AML-193 (cell line): ENCODE results near the gene PITPNC1.
A peak's percentile ranks its signal among the peaks of the same experiment; 100 is the strongest.

ENCODE experiments used
- DNase-seq, 2 experiments: peaks; one replicate each; lab custom pipeline; 2025; lab: John Stamatoyannopoulos, UW

Gene PITPNC1

DNA sequence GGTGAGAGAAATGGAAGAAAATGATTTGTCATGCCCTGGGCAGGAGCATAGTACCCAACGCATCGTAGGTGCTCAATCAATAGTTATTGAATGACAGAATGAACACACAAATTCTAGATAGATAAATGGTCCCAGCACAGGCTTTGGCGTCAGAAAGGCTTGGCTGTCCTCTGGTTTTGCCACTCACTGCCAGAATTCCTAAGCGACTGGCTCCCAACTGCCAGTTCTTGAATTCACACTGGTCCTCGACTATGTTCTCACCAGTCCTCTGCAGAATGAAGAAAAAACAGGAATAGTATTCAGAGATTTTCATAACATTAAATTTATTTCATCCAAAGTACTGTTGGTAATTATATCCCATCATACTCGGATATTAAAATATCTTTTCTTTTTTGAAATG is 177.6 kb downstream of the PITPNC1 start:
- DNase-seq = no peak

DNA sequence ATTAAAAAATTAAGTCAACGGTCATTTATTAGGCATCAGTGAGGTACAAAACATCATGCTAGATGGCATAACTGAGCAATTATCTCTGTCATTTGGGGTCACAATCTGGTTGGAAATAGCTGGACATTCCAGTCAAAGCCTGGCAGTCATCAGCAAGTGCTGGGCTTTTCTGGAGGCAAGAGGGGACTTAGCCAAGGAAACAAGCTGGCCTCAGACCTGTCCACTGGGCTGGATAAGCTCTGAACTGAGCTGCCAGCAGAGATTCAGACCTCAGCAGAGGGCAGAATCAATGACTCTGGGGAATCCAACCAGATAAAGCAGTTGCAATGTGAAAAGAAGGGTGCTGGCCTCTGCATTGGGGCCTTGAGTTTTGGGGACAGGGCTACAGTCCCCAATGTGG is 178.8 kb downstream of the PITPNC1 start:
- no peak for DNase-seq

DNA sequence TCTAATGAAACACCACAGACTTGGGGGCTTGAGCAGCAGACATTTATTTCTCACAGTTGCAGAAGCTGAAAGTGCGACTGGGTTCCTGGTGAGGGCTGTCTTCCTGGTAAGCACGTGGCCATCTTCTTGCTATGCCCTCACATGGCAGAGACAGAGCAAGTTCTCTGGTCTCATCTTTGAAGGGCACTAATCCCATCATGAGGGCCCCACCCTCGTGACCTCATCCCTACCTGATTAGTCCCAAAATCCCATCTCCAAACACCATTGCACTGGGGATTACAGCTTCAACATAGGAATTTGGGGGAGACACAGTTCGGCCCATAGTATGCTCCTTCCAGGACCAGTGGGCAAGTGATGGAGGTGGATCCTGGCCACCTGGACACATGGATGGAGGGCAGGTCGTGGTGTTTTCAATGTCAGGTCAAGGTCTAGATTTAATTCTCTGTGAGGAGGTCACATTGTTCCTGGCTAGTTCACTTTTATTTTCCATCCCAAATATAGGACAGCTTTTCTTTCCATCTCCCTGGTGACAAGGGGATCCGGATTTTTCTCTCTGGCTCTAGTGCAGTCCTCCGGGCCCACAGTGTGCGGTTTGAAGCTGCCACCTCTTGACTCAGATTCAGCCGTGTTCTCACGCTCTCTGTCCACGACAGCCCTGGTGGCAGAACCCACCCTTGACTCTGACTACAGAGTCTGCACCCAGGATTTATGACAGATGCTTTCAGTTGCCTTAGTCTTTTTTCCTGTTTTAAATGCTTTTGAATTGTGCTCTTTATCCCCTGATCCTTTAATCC is 180.2 kb downstream of the PITPNC1 start:
- no peak for DNase-seq

DNA sequence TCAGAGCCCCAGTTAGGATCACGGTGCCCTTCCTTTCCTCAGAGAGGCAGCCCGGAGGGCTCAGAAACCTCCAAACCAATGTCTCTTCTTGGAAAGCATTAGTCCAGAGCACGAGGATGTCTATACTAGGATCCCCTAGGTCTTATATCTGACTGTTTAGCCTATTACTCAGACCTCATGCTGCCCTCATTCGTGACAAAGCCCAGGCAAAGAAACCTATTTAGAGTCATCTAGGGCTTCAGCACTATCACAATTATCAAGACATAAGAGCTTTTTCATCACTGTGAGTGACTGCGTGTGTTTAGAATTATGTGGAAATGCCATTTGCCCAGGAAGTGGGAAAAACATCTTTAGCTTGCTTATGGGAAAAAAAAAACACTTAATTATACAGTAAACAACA is 180.8 kb downstream of the PITPNC1 start:
- DNase-seq = no peak

DNA sequence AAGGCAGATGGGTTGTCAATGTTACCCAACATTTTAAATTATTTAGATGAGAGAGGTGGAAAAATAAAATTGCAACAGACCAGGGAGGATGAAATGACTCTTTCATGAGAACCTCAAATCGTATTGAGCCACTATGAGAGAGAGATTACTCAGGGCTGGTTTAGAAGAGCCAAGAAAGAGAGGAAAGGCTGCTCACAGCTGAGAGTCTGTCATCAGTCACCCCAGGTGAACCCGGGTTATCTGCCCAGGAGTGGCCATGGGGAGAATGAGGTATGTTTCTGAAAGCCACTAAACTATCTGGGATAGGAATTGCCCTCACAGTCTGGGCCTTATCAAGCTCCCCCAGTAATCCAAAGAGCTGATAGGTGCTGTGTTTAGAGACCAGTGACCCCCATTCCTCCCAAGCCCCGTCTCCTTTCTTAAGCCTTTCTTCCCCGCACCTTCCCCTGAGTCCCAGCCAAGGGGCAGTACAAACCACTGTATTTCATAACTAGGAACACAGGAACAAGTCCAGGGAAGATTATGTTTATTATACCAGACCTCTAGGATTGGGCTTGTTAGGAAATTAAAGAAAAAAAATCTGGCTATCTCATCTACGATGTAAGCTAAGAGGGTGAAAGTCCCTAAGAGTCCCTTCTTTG is 181.8 kb downstream of the PITPNC1 start:
- DNase-seq = no peak

DNA sequence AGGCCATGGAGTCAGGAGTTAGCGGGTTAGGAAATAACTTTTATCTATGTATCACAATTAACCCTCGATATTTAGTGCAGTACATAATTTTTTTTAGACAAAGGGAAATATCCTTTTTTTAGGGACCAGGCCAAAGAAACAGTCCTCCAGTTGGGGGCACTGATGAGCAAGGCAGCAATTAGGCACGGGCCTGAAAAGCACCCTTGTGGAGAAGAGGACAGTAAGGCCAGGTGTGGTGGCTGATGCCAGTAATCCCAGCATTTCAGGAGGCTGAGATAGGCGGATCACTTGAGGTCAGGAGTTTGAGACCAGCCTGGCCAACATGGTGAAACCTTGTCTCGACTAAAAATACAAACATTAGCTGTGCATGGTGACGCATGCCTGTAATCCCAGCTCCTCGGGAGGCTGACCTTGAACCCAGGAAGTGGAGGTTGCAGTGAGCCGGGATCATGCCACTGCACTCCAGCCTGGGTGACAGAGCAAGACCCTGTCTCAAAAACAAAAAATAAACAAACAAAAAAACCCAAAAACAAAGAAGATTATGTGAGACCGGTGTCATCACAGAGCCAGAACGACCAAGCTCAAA is 182.4 kb downstream of the PITPNC1 start:
- peak in 1 of 2 experiments; percentile 22 for DNase-seq

DNA sequence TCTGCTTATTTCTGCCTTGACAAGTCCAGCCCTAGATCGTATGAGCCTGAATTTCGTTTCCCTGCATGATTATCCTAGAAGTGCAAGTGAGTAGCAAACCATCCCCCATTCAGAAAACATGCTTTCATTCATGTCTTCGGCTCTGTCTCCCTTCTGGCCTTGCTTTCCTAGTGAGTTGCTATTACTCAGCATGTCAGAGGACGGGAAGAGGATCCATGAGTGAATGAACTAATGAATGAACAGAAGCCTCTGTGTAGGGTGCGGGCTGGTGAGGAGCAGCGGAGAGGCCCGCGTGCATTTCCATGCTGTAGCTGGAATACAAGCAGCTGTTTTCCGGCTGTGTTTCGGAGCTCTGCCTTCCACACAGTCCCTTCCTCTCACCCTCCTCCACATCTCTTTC is 184.9 kb downstream of the PITPNC1 start:
- no peak for DNase-seq

DNA sequence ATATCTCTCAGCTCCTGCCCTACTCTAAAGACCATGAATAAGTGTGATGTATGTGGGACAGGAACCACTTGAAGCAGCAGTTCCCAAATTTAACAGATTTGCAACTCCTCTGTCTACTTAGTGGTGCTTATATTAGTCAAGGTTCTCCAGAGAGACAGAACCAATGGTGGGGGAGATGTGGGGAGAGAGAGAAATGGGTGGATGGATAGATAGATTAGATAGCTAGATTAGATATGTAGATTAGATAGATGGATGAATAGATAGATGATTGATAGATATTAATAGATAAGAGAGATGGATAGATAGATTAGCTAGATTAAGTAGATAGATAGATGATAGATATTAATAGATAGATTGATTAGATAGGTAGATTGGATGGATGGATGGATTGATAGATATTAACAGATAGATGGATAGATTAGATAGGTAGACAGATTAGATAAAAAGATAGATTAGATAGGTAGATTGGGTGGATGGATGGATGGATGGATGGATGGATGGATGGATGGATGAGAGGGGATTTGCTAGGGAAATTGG is 186.7 kb downstream of the PITPNC1 start:
- no peak for DNase-seq

DNA sequence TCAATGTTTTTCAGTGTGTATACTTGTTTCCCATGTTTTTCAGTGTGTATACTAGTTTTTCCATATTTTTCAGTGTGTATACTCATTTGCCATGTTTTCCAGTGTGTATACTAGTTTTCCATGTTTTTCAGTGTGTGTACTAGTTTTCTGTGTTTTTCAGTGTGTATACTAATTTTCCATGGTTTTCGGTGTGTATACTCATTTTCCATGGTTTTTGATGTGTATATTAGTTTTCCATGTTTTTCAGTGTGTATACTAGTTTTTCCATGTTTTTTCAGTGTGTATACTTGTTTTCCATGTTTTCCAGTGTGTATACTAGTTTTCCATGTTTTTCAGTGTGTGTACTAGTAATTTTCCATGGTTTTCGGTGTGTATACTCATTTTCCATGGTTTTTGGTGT is 188.0 kb downstream of the PITPNC1 start:
- no peak for DNase-seq

DNA sequence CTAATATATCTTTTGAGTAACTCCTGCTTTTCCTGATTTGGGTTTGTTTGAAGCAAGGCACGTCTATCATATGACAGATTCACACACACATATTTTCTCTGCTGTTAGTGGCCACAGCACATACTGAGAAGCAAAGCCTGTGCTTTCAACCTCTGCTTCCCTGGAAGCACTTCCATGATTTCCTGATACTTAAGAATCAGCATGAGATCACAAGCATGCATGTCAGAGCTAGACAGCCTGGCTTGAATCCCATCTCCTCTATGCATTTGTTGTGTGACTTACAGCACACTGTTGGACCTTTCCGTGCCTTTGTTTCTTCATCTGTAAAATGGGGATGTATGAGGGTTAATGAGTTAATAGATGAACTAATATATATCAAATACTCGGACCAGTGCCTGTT is 189.6 kb downstream of the PITPNC1 start:
- DNase-seq = no peak

DNA sequence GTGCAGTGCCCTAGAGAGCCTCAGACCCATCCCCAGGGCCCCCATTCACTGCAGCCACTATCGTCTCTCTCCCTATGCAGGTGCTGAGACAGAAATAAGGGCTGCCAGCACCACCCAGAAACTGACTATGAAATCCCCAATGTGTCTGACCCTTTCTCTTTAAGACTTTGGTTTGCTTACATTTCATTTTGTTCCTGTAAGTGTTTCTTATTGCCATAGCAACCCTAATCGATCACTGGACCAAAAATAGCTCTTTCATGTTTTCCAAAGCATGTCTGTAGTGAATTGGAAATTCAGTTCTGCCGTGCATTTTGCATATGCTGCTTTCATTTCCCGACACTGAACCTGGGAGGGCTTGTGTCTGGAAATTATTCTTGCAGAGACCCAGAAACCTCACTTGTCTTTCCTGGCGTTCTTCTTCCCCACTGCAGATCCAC is 192.0 kb downstream of the PITPNC1 start:
- no peak for DNase-seq

DNA sequence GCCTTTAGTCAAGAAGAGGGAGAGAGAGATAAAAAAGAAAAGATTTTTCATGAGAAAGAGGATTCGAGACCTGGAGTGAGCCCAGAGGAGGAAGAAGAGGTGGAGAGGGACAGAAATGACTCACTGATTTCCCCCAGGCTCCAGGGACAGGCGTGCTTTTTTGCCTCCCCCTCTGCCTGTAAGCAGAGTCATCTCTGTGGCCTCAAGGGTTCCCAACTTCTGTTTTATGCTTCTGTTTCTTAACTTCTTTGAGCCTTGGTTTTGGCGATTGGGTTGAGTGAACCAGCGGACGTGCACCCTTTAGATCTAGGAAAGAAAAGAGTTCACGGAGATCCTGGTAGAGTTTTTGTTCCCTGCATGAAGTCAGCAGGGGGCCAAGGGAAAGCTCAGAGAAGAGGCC is 192.8 kb downstream of the PITPNC1 start:
- no peak for DNase-seq

DNA sequence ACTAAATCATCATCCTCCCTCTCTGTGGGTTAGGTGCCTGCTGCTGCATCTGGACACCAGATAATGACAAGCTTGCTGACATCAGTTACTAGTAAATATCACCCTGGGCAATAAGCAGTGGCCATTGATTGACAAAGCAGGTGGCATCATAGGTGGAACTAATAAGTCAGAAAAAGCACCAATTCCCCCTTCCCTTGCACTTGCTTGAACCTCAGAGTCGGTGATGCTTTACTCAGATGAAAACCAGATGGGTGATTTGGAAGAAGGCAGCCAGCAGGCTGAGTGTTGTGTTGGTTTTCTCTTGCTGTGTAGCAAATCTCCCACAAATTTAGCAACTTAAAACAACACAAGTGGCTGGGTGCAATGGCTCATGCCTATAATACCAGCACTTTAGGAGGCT is 193.7 kb downstream of the PITPNC1 start:
- DNase-seq = no peak

DNA sequence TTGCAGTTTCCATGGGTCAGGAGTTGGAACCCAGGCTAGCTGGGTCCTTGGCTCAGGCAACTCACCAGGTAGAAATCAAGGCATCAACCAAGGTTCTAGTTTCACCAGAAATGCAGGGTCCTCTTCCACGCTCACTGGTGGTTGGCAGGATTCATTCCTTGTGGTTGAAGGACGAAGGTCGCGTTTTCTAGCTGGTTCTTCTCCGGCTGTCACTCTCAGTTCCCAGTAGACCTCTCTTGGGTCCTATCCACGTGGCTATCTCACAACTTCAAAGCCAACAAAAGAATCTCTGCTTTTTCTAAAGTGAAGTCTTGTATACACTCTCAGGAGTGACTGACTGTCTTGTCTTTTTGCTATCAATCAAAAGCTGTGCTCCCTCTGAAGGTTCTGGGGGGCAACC is 194.4 kb downstream of the PITPNC1 start:
- no peak for DNase-seq

DNA sequence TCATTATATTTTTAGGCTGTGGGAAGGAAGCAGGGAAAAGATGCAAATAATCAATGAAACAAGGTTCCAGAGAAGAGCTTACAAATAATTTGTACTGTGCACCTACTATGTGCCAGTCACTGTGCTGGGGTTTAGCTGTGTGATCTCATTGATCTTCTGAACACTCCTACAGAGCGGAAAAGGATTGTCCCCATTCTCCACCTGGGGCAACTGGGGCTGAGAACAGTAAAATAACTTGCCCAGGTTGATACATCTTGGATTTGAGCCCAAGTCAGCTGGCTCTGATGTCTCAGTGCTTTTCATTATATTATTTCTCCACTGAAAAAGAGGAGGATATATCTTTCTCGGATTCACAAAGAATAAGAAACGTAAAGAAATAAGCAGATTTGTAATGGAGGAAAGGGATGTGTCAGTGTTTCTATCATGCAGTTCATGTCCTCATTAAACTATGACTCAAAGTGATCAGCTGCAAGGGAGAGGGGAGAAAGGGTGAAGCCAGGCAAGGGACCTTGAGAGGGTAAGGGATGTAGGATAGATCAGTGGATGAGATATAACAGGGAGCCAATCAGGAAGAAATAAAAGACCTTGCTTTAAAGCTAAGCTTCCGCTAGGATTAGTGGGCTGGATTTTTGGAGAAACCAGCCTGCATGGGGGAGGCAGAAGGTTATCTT is 197.0 kb downstream of the PITPNC1 start:
- no peak for DNase-seq

DNA sequence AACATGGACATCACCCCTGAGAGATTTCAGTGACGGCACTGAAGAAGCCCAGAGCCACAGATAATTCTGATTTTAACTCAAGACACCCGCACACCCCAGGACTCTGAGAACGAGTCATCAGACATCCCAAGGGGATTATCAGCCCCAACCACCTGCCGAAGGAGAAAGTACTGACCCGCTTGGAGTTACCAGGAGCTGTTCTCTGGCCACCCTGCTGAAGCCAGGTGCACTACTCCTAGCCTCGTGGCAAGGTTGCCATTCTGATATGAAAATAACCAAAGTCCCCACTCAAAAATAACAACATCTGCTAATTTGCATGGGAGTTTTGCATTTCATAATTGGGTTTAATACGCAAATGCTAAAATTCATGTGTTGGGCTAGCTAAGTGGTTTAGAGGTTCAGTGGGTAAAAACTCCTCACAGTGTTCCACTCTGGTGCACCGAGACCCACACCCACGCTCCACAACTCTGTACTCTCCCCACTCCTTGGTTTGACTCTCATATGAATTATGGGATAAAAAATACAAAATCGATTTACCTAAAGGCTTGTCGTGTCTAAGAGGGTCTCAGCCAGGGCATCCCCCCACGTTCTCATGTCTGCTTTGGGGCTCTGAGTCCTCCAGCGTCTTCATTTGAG is 197.7 kb downstream of the PITPNC1 start:
- DNase-seq = no peak

DNA sequence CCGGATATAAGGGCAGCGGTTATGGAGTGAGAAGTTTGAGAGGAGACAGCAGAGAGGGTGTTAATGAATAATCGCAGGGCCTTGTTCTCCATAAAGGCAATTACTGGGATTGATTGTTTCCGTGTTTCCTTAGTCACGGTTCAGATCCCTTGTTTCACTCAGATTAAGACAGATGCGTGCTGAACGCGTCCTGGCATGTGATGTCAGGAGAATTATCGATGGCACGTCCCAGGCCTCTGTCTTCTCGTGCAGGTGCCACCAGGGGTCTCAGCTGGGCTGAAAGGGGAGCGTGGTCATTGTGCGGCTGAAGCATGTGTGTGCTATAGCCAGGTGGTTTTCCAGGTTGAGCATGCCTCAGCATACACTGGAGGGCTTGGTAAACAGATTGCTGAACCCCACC is 198.2 kb downstream of the PITPNC1 start:
- no peak for DNase-seq

DNA sequence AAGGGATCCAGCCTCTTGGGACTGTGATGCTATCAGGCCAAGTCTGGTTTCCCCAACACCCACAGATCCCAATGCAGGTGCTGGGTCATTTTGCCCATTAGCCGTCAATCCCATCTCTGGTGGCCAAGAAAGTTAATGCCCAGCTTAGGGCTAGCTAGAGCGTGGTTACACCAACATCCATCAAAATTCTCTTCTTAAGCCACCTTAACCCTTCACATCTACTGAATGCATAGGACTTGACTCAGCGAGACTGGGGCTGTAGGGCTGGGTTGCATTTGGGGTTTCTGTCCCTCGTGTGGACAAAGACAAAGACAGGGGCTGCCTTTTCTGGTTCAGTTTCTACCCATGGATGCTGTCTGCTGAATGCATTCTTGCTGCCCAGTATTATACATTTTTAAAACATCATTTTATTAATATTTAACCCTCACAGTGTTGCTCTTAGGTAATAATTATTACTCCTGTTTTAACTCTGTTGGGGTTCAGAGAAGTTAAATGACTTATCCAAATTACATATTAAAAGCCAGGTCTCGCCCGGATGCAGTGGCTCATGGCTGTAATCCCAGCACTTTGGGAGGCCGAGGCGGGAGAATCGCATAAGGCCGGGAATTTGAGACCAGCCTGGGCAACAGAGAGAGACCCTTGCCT is 199.5 kb downstream of the PITPNC1 start:
- DNase-seq = no peak

DNA sequence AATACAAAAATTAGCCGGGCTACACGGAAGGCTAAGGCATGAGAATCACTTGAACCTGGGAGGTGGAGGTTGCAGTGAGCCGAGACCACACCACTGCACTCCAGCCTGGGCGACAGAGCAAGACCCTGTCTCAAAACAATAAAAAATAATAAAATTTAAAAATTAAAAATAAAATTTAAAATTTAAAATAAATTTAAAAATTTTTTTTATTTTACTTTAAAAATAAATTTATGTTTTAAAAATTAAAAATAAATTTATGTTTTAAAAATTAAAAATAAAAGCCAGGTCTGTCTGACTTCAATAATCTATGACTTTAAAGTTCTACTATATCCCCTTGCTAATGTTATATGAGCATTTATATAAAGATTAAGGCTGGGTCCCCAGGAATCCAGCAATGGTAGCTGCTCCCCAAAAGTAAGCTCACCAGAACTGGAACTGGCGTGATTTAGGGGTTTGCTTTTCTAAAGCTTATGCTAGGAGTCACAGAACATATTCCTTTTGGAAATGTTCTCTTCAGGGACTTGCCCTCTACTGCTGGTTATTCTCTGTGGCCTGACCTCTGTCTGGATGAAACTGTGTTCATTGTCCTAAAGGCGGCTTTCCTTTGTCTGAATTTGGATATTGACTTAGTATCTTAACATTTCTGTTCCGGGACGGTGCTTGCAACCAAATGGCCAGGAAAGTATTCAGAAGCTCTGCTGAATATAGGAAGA is 200.5 kb downstream of the PITPNC1 start:
- DNase-seq = no peak

DNA sequence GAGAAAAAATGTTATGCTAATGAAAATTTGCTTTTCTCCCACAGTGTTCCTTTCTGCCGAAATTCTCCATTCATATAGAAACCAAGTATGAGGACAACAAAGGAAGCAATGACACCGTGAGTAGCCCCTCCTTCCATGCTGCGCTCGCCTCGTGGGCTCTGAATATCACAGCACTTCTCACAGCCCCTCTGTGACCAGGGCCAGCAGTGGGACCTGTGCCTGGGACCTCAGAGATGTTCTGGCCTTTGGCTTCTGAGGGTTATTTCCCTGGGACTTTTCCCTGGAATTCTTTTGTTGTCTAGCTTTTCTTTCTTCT is 201.0 kb downstream of the PITPNC1 start:
- no peak for DNase-seq
